ENCODE data around the gene ZCWPW1. TPM values are rescaled to one million over a fixed set of nuclear protein-coding genes. Genes with fewer than 3 reads are reported as not detected.

The ZCWPW1 gene
- total and polyA plus RNA-seq, 2 experiments from 2014 or later, result 0.59 to 2.7 TPM

DNA sequence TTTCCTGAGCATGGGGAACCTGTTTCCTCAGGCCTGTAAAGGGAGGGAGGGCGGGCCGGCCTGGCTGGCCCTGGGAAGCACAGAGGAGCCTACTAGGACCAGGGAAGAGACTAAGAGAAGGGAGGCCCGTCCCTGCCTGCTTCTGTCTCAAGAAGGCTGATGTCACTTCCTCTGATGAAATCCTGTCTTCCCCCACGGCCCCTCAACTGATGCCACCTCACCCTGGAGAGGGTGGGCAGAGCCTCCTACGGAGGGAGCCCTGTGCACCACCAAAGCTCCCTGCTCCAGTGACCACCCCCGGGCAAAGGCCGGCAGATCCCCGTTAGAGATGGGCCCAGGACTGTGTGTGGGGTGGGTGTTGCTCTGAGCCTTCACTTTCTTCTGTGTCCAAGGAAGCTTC lies 56.2 kb downstream of the ZCWPW1 start:
- Histone ChIP-seq H3K9me2 (ENCODE audit: insufficient read depth) (no peaks in the 10 kb centered on the region), H3K36me3 (ENCODE audit: insufficient read depth) (no peaks in the 10 kb centered on the region), H3K4me3 (no peak overlapping the region), H3F3A (replicated peaks; ENCODE audit: low read depth) (0 out of 2 replicates have a peak, but pooled peaks cover 4% of the 10 kb centered on the region), H3K27me3 (ENCODE audit: insufficient read depth) (no peaks in the 10 kb centered on the region), H4K20me1 (replicated peaks; ENCODE audit: insufficient read depth) (no peaks in the 10 kb centered on the region; the same call in none of the 2 replicates), H2AFZ (no peak overlapping the region), H3K79me2 (replicated peaks; ENCODE audit: insufficient read depth) (no peaks in the 10 kb centered on the region), H3K4me2 (no peak overlapping the region), H3K27ac (ENCODE audit: low read depth) (no peak overlapping the region), H3K4me1 (ENCODE audit: insufficient read depth) (peaks cover 13% of the 10 kb centered on the region)
- peaks cover 42% of the 10 kb centered on the region for H3K4me1 Mint-ChIP-seq
- no peaks in the 10 kb centered on the region for H3K9me3 Mint-ChIP-seq
- peaks cover 5% of the 10 kb centered on the region; the same call in 2 of the 3 replicates for H3K36me3 Mint-ChIP-seq (ENCODE audit: low read depth)
- no peak overlapping the region; the same call in 1 of the 2 replicates for H3K27ac Mint-ChIP-seq
- peaks cover 7% of the 10 kb centered on the region for H3K27me3 Mint-ChIP-seq (ENCODE audit: insufficient read depth, low read depth, poor library complexity)
- TF ChIP-seq NANOG (IDR thresholded peaks at IDR 0.05; ENCODE audit: borderline replicate concordance), result no peak
- no peak for TF ChIP-seq ZNF331 (CRISPR knock-in tag; IDR thresholded peaks at IDR 0.05; ENCODE audit: low read depth)
- TF ChIP-seq STAT1 (IDR thresholded peaks at IDR 0.05; ENCODE audit: unreplicated experiment), result no peak
- TF ChIP-seq, protein P1, sequence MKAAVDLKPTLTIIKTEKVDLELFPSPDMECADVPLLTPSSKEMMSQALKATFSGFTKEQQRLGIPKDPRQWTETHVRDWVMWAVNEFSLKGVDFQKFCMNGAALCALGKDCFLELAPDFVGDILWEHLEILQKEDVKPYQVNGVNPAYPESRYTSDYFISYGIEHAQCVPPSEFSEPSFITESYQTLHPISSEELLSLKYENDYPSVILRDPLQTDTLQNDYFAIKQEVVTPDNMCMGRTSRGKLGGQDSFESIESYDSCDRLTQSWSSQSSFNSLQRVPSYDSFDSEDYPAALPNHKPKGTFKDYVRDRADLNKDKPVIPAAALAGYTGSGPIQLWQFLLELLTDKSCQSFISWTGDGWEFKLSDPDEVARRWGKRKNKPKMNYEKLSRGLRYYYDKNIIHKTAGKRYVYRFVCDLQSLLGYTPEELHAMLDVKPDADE (IDR thresholded peaks at IDR 0.05), result no peak
- TF ChIP-seq JUNB (IDR thresholded peaks at IDR 0.05; ENCODE audit: unreplicated experiment), result no peak
- TF ChIP-seq, protein P2, sequence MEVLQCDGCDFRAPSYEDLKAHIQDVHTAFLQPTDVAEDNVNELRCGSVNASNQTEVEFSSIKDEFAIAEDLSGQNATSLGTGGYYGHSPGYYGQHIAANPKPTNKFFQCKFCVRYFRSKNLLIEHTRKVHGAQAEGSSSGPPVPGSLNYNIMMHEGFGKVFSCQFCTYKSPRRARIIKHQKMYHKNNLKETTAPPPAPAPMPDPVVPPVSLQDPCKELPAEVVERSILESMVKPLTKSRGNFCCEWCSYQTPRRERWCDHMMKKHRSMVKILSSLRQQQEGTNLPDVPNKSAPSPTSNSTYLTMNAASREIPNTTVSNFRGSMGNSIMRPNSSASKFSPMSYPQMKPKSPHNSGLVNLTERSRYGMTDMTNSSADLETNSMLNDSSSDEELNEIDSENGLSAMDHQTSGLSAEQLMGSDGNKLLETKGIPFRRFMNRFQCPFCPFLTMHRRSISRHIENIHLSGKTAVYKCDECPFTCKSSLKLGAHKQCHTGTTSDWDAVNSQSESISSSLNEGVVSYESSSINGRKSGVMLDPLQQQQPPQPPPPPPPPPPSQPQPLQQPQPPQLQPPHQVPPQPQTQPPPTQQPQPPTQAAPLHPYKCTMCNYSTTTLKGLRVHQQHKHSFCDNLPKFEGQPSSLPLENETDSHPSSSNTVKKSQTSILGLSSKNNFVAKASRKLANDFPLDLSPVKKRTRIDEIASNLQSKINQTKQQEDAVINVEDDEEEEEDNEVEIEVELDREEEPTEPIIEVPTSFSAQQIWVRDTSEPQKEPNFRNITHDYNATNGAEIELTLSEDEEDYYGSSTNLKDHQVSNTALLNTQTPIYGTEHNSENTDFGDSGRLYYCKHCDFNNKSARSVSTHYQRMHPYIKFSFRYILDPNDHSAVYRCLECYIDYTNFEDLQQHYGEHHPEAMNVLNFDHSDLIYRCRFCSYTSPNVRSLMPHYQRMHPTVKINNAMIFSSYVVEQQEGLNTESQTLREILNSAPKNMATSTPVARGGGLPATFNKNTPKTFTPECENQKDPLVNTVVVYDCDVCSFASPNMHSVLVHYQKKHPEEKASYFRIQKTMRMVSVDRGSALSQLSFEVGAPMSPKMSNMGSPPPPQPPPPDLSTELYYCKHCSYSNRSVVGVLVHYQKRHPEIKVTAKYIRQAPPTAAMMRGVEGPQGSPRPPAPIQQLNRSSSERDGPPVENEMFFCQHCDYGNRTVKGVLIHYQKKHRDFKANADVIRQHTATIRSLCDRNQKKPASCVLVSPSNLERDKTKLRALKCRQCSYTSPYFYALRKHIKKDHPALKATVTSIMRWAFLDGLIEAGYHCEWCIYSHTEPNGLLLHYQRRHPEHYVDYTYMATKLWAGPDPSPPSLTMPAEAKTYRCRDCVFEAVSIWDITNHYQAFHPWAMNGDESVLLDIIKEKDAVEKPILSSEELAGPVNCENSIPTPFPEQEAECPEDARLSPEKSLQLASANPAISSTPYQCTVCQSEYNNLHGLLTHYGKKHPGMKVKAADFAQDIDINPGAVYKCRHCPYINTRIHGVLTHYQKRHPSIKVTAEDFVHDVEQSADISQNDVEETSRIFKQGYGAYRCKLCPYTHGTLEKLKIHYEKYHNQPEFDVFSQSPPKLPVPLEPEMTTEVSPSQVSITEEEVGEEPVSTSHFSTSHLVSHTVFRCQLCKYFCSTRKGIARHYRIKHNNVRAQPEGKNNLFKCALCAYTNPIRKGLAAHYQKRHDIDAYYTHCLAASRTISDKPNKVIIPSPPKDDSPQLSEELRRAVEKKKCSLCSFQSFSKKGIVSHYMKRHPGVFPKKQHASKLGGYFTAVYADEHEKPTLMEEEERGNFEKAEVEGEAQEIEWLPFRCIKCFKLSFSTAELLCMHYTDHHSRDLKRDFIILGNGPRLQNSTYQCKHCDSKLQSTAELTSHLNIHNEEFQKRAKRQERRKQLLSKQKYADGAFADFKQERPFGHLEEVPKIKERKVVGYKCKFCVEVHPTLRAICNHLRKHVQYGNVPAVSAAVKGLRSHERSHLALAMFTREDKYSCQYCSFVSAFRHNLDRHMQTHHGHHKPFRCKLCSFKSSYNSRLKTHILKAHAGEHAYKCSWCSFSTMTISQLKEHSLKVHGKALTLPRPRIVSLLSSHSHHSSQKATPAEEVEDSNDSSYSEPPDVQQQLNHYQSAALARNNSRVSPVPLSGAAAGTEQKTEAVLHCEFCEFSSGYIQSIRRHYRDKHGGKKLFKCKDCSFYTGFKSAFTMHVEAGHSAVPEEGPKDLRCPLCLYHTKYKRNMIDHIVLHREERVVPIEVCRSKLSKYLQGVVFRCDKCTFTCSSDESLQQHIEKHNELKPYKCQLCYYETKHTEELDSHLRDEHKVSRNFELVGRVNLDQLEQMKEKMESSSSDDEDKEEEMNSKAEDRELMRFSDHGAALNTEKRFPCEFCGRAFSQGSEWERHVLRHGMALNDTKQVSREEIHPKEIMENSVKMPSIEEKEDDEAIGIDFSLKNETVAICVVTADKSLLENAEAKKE (CRISPR knock-in tag; IDR thresholded peaks at IDR 0.05), result no peak
- TF ChIP-seq CREB1 (CRISPR knock-in tag; IDR thresholded peaks at IDR 0.05; ENCODE audit: low read depth), result no peak
- TF ChIP-seq ZNF114 (CRISPR knock-in tag; IDR thresholded peaks at IDR 0.05), result no peak
- no peak for TF ChIP-seq POLR2AphosphoS5 (IDR thresholded peaks at IDR 0.05; ENCODE audit: low read depth)
- no peak for TF ChIP-seq EZH2phosphoT487 (IDR thresholded peaks at IDR 0.05; ENCODE audit: unreplicated experiment)
- TF ChIP-seq, protein P3, sequence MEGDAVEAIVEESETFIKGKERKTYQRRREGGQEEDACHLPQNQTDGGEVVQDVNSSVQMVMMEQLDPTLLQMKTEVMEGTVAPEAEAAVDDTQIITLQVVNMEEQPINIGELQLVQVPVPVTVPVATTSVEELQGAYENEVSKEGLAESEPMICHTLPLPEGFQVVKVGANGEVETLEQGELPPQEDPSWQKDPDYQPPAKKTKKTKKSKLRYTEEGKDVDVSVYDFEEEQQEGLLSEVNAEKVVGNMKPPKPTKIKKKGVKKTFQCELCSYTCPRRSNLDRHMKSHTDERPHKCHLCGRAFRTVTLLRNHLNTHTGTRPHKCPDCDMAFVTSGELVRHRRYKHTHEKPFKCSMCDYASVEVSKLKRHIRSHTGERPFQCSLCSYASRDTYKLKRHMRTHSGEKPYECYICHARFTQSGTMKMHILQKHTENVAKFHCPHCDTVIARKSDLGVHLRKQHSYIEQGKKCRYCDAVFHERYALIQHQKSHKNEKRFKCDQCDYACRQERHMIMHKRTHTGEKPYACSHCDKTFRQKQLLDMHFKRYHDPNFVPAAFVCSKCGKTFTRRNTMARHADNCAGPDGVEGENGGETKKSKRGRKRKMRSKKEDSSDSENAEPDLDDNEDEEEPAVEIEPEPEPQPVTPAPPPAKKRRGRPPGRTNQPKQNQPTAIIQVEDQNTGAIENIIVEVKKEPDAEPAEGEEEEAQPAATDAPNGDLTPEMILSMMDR (conservative IDR thresholded peaks at IDR 0.05; ENCODE audit: low read depth in 2 of 2), result no peak
- no peak for TF ChIP-seq EZH2 (IDR thresholded peaks at IDR 0.05; ENCODE audit: low read depth, unreplicated experiment)
- TF ChIP-seq, protein P4, sequence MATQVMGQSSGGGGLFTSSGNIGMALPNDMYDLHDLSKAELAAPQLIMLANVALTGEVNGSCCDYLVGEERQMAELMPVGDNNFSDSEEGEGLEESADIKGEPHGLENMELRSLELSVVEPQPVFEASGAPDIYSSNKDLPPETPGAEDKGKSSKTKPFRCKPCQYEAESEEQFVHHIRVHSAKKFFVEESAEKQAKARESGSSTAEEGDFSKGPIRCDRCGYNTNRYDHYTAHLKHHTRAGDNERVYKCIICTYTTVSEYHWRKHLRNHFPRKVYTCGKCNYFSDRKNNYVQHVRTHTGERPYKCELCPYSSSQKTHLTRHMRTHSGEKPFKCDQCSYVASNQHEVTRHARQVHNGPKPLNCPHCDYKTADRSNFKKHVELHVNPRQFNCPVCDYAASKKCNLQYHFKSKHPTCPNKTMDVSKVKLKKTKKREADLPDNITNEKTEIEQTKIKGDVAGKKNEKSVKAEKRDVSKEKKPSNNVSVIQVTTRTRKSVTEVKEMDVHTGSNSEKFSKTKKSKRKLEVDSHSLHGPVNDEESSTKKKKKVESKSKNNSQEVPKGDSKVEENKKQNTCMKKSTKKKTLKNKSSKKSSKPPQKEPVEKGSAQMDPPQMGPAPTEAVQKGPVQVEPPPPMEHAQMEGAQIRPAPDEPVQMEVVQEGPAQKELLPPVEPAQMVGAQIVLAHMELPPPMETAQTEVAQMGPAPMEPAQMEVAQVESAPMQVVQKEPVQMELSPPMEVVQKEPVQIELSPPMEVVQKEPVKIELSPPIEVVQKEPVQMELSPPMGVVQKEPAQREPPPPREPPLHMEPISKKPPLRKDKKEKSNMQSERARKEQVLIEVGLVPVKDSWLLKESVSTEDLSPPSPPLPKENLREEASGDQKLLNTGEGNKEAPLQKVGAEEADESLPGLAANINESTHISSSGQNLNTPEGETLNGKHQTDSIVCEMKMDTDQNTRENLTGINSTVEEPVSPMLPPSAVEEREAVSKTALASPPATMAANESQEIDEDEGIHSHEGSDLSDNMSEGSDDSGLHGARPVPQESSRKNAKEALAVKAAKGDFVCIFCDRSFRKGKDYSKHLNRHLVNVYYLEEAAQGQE (IDR thresholded peaks at IDR 0.05; ENCODE audit: unreplicated experiment), result no peak
- ATAC-seq (no peak), DNase-seq (ENCODE audit: low spot score) (no peak)
- no peak overlapping the region for H3K4me3 Mint-ChIP-seq

Data from GM23338 (cell line).